GM12878 (cell line): ENCODE data around the gene RAC3. TPM values are rescaled to one million over a fixed set of nuclear protein-coding genes. Genes with fewer than 3 reads are reported as not detected.

ENCODE experiments used
- ATAC-seq: fragments of 200-7000 bp; cut with Tn5 transposase; 3 replicates; pipeline ENCODE4 v1.9.1; 2020; ENCODE audit warnings: mild to moderate bottlenecking, moderate library complexity
- BruUV-seq: library from RNA; stranded (reverse); fragments of 400-500 nt; replicated peaks from 2 replicates; lab custom pipeline; 2021; lab: Mats Ljungman, UMichigan
- CTCF ChIA-PET: fragments of 300-600 bp; sonication (Branson Sonifier 250); formaldehyde crosslinking; extraction: SDS; loops from one replicate; lab custom pipeline; 2021; ENCODE audit warnings: inconsistent platforms; lab: Yijun Ruan, JAX
- POLR2A ChIA-PET: fragments of 350-600 bp; formaldehyde crosslinking; extraction: SDS; loops from one replicate; lab custom pipeline; 2021; ENCODE audit warnings: inconsistent platforms; lab: Charles Lee
- RAD21 ChIA-PET: fragments of 300-600 bp; sonication (Branson Sonifier 250); formaldehyde crosslinking; loops from one replicate; lab custom pipeline; 2023; ENCODE audit warnings: antibody characterized with exemption; ENCODE audit not compliant: unreplicated experiment; lab: Charles Lee
- SMC1A ChIA-PET: fragments of 300-600 bp; sonication (Branson Sonifier 250); formaldehyde crosslinking; loops from one replicate; lab custom pipeline; 2023; ENCODE audit not compliant: unreplicated experiment, uncharacterized antibody; lab: Charles Lee
- DNase-seq: peaks from one replicate; pipeline ENCODE4 v3.0.0-alpha.2; 2011; ENCODE audit warnings: low read depth, low spot score
- FAIRE-seq: peaks from 3 replicates; lab custom pipeline; 2011; peaks lifted over from hg19 to GRCh38; lab: Jason Lieb, UNC
- H2AFZ ChIP-seq: 2 replicates; pipeline ENCODE4 v1.6.0; 2011; ENCODE audit warnings: low read depth, low read length, control low read depth; ENCODE audit not compliant: control insufficient read depth
- H3K27ac ChIP-seq: 2 replicates; pipeline ENCODE4 v1.5.1; 2011; ENCODE audit warnings: control low read depth; ENCODE audit not compliant: control insufficient read depth, insufficient read depth
- H3K27me3 ChIP-seq, 2 experiments: replicated peaks in 1 of 2; 2 replicates each; pipeline versions ENCODE4 v1.6.0 to v1.6.1; 2011; ENCODE audit warnings: low read length in 1 of 2; ENCODE audit not compliant: control insufficient read depth in 2 of 2, insufficient read depth in 2 of 2
- H3K36me3 ChIP-seq, 2 experiments: 2 replicates each; pipeline ENCODE4 v1.5.1; 2011; ENCODE audit warnings: low read length in 1 of 2; ENCODE audit not compliant: control insufficient read depth in 2 of 2, insufficient read depth in 2 of 2
- H3K4me1 ChIP-seq: 2 replicates; pipeline ENCODE4 v1.6.1; 2011; ENCODE audit warnings: mild to moderate bottlenecking, low read length, moderate library complexity, mixed read lengths; ENCODE audit not compliant: control insufficient read depth, insufficient read depth
- H3K4me2 ChIP-seq: 2 replicates; pipeline ENCODE4 v1.6.0; 2011; ENCODE audit warnings: control low read depth; ENCODE audit not compliant: control insufficient read depth, insufficient read depth
- H3K4me3 ChIP-seq: fragments of 200-600 bp; sonication (generic); 2 replicates; pipeline ENCODE4 v1.5.1; 2016
- H3K79me2 ChIP-seq: 2 replicates; pipeline ENCODE4 v1.6.0; 2011; ENCODE audit warnings: low read length; ENCODE audit not compliant: control insufficient read depth, insufficient read depth
- H3K9ac ChIP-seq: 2 replicates; pipeline ENCODE4 v1.8.0; 2011; ENCODE audit warnings: low read length, control low read depth, mixed read lengths; ENCODE audit not compliant: control insufficient read depth, insufficient read depth
- H3K9me3 ChIP-seq: replicated peaks from 3 replicates; pipeline ENCODE4 v1.5.1; 2011; ENCODE audit warnings: mild to moderate bottlenecking, low read length; ENCODE audit not compliant: control insufficient read depth, insufficient read depth
- H4K20me1 ChIP-seq: 2 replicates; pipeline ENCODE4 v1.6.0; 2011; ENCODE audit not compliant: control insufficient read depth, insufficient read depth
- ASH2L ChIP-seq: fragments of 300-600, 200-600 bp; sonication (generic); IDR thresholded peaks from 2 replicates; pipeline ENCODE4 v1.6.1; 2017; ENCODE audit warnings: low read depth, mild to moderate bottlenecking, borderline replicate concordance
- ATF7 ChIP-seq: fragments of 450-650 bp; IDR thresholded peaks from 2 replicates; pipeline ENCODE4 v1.6.1; 2016; ENCODE audit warnings: low read depth, mild to moderate bottlenecking
- BCL3 ChIP-seq: IDR thresholded peaks from 2 replicates; pipeline ENCODE4 v1.6.1; 2011; ENCODE audit warnings: borderline replicate concordance, low read depth, mild to moderate bottlenecking, moderate library complexity, low read length; ENCODE audit not compliant: insufficient read depth, poor library complexity, severe bottlenecking
- CHD1 ChIP-seq: IDR thresholded peaks from 2 replicates; pipeline ENCODE4 v1.6.1; 2012; ENCODE audit warnings: low read depth, low read length, improper control_type of control experiment
- E2F4 ChIP-seq: IDR thresholded peaks from 2 replicates; pipeline ENCODE4 v1.6.1; 2012; ENCODE audit warnings: low read depth, low read length, improper control_type of control experiment
- EZH2 ChIP-seq: IDR thresholded peaks from 2 replicates; pipeline ENCODE4 v1.6.1; 2012; ENCODE audit warnings: low read depth, mild to moderate bottlenecking, control low read depth, inconsistent platforms, low read length, borderline replicate concordance; ENCODE audit not compliant: control insufficient read depth
- MAX ChIP-seq: IDR thresholded peaks from 2 replicates; pipeline ENCODE4 v1.6.1; 2012; ENCODE audit warnings: low read depth, low read length, improper control_type of control experiment
- MXI1 ChIP-seq: fragments of 150-350 bp; IDR thresholded peaks from 2 replicates; pipeline ENCODE4 v1.6.1; 2011; ENCODE audit warnings: low read depth, mild to moderate bottlenecking, inconsistent platforms, low read length, improper control_type of control experiment
- MYB ChIP-seq: fragments of 150-350 bp; IDR thresholded peaks from 2 replicates; pipeline ENCODE4 v1.6.1; 2014; ENCODE audit warnings: mild to moderate bottlenecking, low read depth, low read length, borderline replicate concordance
- NFIC ChIP-seq: IDR thresholded peaks from 2 replicates; pipeline ENCODE4 v1.6.1; 2012; ENCODE audit warnings: low read depth, mild to moderate bottlenecking, inconsistent platforms, low read length, moderate library complexity
- NFYA ChIP-seq: IDR thresholded peaks from 2 replicates; pipeline ENCODE4 v1.6.1; 2011; ENCODE audit warnings: low read depth, mild to moderate bottlenecking, low read length, improper control_type of control experiment, borderline replicate concordance
- PBX3 ChIP-seq: IDR thresholded peaks from 2 replicates; pipeline ENCODE4 v1.6.1; 2011; ENCODE audit warnings: mild to moderate bottlenecking, low read depth, low read length, moderate library complexity; ENCODE audit not compliant: insufficient replicate concordance
- POLR2AphosphoS5 ChIP-seq: IDR thresholded peaks from 2 replicates; pipeline ENCODE4 v1.6.1; 2011; ENCODE audit warnings: mild to moderate bottlenecking, low read length, inconsistent platforms
- RAD21 ChIP-seq: IDR thresholded peaks from 2 replicates; pipeline ENCODE4 v1.6.1; 2011; ENCODE audit warnings: mild to moderate bottlenecking, low read depth, low read length, moderate library complexity; ENCODE audit not compliant: insufficient read depth
- SMAD1 ChIP-seq: fragments of 450-650 bp; IDR thresholded peaks from 2 replicates; pipeline ENCODE4 v1.6.1; 2018; ENCODE audit warnings: mild to moderate bottlenecking, low read depth; ENCODE audit not compliant: partially characterized antibody
- STAT3 ChIP-seq: IDR thresholded peaks from 2 replicates; pipeline ENCODE4 v1.6.1; 2011; ENCODE audit warnings: low read depth, low read length, improper control_type of control experiment
- TARDBP ChIP-seq: IDR thresholded peaks from 2 replicates; pipeline ENCODE4 v1.6.1; 2016; ENCODE audit warnings: borderline replicate concordance
- WGBS: methylation state at CpG from one replicate; pipeline ENCODE4 v1.1.6; 2016; ENCODE audit warnings: low lambda C conversion rate; ENCODE audit not compliant: insufficient replicate concordance, insufficient coverage; ENCODE audit errors: missing lambda C conversion rate; 5-methylcytosine and 5-hydroxymethylcytosine counted together
- in situ Hi-C: fragments of 300-500 bp; cut with MboI; formaldehyde crosslinking; loops from 9 replicates; pipeline ENCODE4 v1.14.3; 2018; ENCODE audit warnings: mixed read lengths
- intact Hi-C: fragments of 100-400 bp; cut with micrococcal nuclease; formaldehyde crosslinking; loops from one replicate; pipeline ENCODE4 v1.14.2; 2022; ENCODE audit not compliant: unreplicated experiment
- polyA plus RNA-seq, 11 experiments: library from polyadenylated mRNA; depleted of rRNA in 4 of 11; unstranded in 6 of 11; stranded (reverse) in 5 of 11; fragments of >200 nt; fragmentation: Nextera tagmentation in 4 of 11; fragmentation: Illumina TruSeq in 1 of 11; extraction: Ambion mirVana in 4 of 11; extraction: Trizol in 1 of 11; gene quantifications; 1 replicate in 1 of 11; 2 replicates in 10 of 11; pipeline versions ENCODE4 v1.2.1 to v1.2.3, GENCODE V29; 2011 to 2016; ENCODE audit warnings: inconsistent platforms in 2 of 11, missing spikeins in 2 of 11, low read depth in 1 of 11
- total RNA-seq, 4 experiments: library from RNA; depleted of rRNA in 3 of 4; stranded (reverse); fragments of >200 nt in 3 of 4; fragmentation: Illumina TruSeq in 1 of 4; extraction: Trizol in 1 of 4; gene quantifications; 2 replicates each; pipeline versions ENCODE4 v1.2.1 to v1.2.3, GENCODE V29; 2013 to 2021

The RAC3 gene
- total and polyA plus RNA-seq, 10 of the 15 experiments (the other 5 are each of a cell fraction or from before 2014, with no cell fraction given) = 0.11 to 32.9 (median 6.7) TPM

- POLR2A ChIA-PET = no interaction called here
Observed at GRCh38 chr17:82046903-82047302, 15.4 kb downstream of the RAC3 start.

GRCh38 chr17:82047379-82047778 is 15.9 kb downstream of the RAC3 start:
- WGBS = 81% methylated on average over 24 of the region's 24 CpGs
- intact Hi-C loops = no loop called here
- no peak overlapping the region for H3K9ac ChIP-seq
- TF ChIP-seq BCL3 = peak; percentile 98
- no peak for TF ChIP-seq MAX
- TF ChIP-seq EZH2 = no peak
- TF ChIP-seq E2F4 = no peak
- TF ChIP-seq ATF7 = no peak
- peak; percentile 28; the same call in 1 of the 2 replicates for TF ChIP-seq POLR2AphosphoS5
- no peak for TF ChIP-seq MYB
- TF ChIP-seq TARDBP = no peak
- no peak for TF ChIP-seq SMAD1
- peak; percentile 62 for TF ChIP-seq PBX3
- no peak for TF ChIP-seq STAT3
- no peak for TF ChIP-seq RAD21

More at GRCh38 chr17:82046903-82047302, 15.4 kb downstream of the RAC3 start:
- Histone ChIP-seq H3K9ac (no peak overlapping the region), H3K79me2 (no peaks in the 10 kb centered on the region; the same call in 1 of the 2 replicates), H3K4me3 (no peak overlapping the region), H3K4me1 (no peaks in the 10 kb centered on the region), H4K20me1 (no peaks in the 10 kb centered on the region), H3K27me3 (no peaks in the 10 kb centered on the region), H3K27ac (no peak overlapping the region), H3K4me2 (no peak overlapping the region), H3K9me3 (no peaks in the 10 kb centered on the region), H2AFZ (no peak overlapping the region), H3K36me3 (no peaks in the 10 kb centered on the region)
- 94% methylated on average over 20 of the region's 21 CpGs for WGBS
- DNase-seq (no peak), FAIRE-seq (no peak), ATAC-seq (no peak)
- ChIA-PET RAD21 (no interaction called here), SMC1A (no interaction called here), CTCF (no interaction called here)
- no peak for TF ChIP-seq NFIC
- TF ChIP-seq CHD1 = no peak
- no peak for TF ChIP-seq NFYA
- no peak for TF ChIP-seq MXI1
- no peak for TF ChIP-seq ASH2L
- in situ Hi-C loops = no loop called here
- no TSS peak for BruUV-seq
- intact Hi-C loops = no loop called here

More at GRCh38 chr17:82047379-82047778, 15.9 kb downstream of the RAC3 start:
- in situ Hi-C loops = no loop called here
- Histone ChIP-seq H3K4me3 (no peak overlapping the region), H2AFZ (no peak overlapping the region), H3K36me3 (no peaks in the 10 kb centered on the region), H3K27ac (no peak overlapping the region), H3K4me2 (no peak overlapping the region), H3K79me2 (peaks cover 4% of the 10 kb centered on the region), H4K20me1 (no peaks in the 10 kb centered on the region), H3K27me3 (no peaks in the 10 kb centered on the region), H3K9me3 (no peaks in the 10 kb centered on the region), H3K4me1 (no peaks in the 10 kb centered on the region)
- BruUV-seq = no TSS peak
- ATAC-seq = no peak
- RAD21 ChIA-PET = no interaction called here
- no peak for FAIRE-seq
- SMC1A ChIA-PET = no interaction called here
- no peak for DNase-seq
- CTCF ChIA-PET = no interaction called here
- POLR2A ChIA-PET = interaction anchor here (1.0 kb wide), 1 partner anchor 10 kb away, joined by 3 read pairs; the partner anchor contains the start of gene DCXR
